Measurements from ENCODE around the gene FGGY. TPM values are rescaled to one million over a fixed set of nuclear protein-coding genes. Genes with fewer than 3 reads are reported as not detected.

The FGGY gene
- total RNA-seq, 4 donors from 2014 or later, result 24.9 to 35.9 (median 30.5) TPM

DNA sequence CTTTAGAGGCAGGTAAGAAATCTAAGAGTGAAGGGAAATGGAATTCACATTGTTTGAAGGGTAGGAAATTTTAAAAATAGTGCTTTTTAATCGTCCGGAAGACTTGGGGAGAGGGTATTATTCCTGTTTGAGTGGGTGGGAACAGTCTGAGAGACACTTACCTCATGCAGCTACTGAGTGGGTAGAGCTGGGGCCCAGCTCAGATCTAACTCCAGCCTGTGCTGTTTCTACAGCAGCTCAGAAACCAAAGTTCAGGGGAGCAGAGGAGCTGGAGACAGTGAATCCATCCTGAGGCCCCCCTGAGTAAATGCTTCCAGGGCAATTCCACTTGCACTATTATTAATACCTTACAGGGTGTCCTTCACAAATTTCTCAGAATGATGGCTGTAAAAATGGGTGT, 63.8 kb downstream of the FGGY start:
- no peaks in the 10 kb centered on the region for H3K36me3 ChIP-seq
- no peak overlapping the region for H3K4me3 ChIP-seq
- H3K4me1 ChIP-seq, result peaks cover 12 to 15% of the 10 kb centered on the region in 2 donors
- ATAC-seq (no peak), DNase-seq (no peak)
- no peaks in the 10 kb centered on the region for H3K27me3 ChIP-seq
- in situ Hi-C loops (cut with MboI; ENCODE audit: low sequenced_read_pairs in 4 of 4), result no loop called here
- TF ChIP-seq, protein P1, sequence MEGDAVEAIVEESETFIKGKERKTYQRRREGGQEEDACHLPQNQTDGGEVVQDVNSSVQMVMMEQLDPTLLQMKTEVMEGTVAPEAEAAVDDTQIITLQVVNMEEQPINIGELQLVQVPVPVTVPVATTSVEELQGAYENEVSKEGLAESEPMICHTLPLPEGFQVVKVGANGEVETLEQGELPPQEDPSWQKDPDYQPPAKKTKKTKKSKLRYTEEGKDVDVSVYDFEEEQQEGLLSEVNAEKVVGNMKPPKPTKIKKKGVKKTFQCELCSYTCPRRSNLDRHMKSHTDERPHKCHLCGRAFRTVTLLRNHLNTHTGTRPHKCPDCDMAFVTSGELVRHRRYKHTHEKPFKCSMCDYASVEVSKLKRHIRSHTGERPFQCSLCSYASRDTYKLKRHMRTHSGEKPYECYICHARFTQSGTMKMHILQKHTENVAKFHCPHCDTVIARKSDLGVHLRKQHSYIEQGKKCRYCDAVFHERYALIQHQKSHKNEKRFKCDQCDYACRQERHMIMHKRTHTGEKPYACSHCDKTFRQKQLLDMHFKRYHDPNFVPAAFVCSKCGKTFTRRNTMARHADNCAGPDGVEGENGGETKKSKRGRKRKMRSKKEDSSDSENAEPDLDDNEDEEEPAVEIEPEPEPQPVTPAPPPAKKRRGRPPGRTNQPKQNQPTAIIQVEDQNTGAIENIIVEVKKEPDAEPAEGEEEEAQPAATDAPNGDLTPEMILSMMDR (IDR thresholded peaks at IDR 0.05 in 4 of 5, conservative IDR thresholded peaks at IDR 0.05 in 1 of 5), result no peak
- no peak for TF ChIP-seq POLR2A (IDR thresholded peaks at IDR 0.05)
- no peaks in the 10 kb centered on the region for H3K9me3 ChIP-seq
- intact Hi-C loops (cut with DNase I; ENCODE audit: low total_unique reads), result no loop called here
- H3K27ac ChIP-seq, result peak overlapping the region in 2 of 4 donors; percentile 21 to 28

DNA sequence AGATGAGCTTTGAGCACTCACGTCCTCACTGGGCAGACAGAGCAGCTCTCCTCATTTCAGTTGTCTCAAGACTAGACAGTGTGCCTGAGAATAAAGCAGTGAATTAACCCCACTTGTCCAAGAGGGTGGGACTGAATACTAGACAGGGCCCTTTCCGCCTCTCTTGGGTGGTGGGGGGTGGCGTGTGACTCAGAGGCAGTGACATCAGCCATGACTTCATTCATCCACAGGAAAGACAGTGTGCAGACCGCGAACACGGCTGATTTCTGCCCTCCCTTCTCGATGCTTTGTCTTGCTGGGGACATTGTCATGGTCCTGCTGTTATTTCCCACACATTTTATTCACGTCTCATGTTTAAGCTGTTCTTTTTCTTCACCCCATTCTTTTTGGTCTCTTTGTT, 64.9 kb downstream of the FGGY start:
- DNase-seq (no peak), ATAC-seq (no peak)

DNA sequence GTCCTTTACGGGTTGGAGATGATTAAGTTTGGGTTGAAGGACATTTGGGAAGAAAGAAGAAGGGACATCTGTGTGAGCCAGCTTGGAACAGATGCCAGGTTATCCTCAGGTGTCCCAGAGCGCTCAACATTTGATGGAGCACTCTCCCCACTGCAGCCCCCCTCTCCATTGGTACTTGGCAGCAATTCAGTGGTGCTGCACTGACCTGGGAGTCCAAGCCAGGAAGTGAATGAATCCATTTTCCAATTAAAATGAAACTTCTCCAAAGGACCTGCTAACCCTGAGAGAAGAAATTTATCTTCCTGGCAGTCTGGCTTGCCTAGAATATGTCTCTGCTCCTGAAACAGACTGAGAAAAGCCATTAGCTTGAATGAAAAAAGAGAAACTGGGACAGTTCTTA, 67.1 kb downstream of the FGGY start:
- no peak overlapping the region for H3K4me3 ChIP-seq
- no peaks in the 10 kb centered on the region for H3K9me3 ChIP-seq
- DNase-seq, result no peak
- no peak for TF ChIP-seq POLR2A (IDR thresholded peaks at IDR 0.05)
- H3K36me3 ChIP-seq, result no peaks in the 10 kb centered on the region
- H3K4me1 ChIP-seq, result peaks cover 26 to 31% of the 10 kb centered on the region in 2 donors
- no peak for ATAC-seq
- H3K27me3 ChIP-seq, result no peaks in the 10 kb centered on the region
- in situ Hi-C loops (cut with MboI; ENCODE audit: low sequenced_read_pairs in 4 of 4) (no loop called here), intact Hi-C loops (cut with DNase I; ENCODE audit: low total_unique reads) (no loop called here)
- H3K27ac ChIP-seq, result no peak overlapping the region

More for the DNA sequence above, 64.9 kb downstream of the FGGY start:
- H3K27ac ChIP-seq, result no peak overlapping the region
- H3K27me3 ChIP-seq, result no peaks in the 10 kb centered on the region
- peaks cover 14 to 15% of the 10 kb centered on the region in 2 donors for H3K4me1 ChIP-seq
- in situ Hi-C loops (cut with MboI; ENCODE audit: low sequenced_read_pairs in 4 of 4) (no loop called here), intact Hi-C loops (cut with DNase I; ENCODE audit: low total_unique reads) (no loop called here)
- TF ChIP-seq, protein P1 (IDR thresholded peaks at IDR 0.05 in 4 of 5, conservative IDR thresholded peaks at IDR 0.05 in 1 of 5), result no peak
- TF ChIP-seq POLR2A (IDR thresholded peaks at IDR 0.05), result no peak
- H3K36me3 ChIP-seq, result no peaks in the 10 kb centered on the region
- no peak overlapping the region for H3K4me3 ChIP-seq
- no peaks in the 10 kb centered on the region for H3K9me3 ChIP-seq

DNA sequence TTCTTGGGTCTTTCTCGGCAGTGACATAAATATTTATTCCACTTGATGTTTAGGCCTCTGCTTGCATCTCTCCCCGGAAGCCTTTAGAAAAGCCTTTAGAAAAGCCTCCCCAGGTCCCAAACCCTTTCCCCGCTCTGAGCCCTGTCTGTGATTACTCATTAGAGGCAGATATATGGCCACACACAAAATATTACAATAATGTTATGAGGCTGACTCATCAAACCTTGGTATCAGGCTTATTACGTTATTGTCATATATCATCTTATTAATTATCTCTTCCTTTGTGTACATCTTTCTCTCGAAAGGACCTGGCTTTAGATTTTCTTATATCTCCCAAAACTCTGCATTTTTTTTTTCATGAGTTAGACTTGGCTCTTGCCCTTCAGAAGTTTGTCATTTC, 69.5 kb downstream of the FGGY start:
- in situ Hi-C loops (cut with MboI; ENCODE audit: low sequenced_read_pairs in 4 of 4) (no loop called here), intact Hi-C loops (cut with DNase I; ENCODE audit: low total_unique reads) (no loop called here)
- Histone ChIP-seq H3K27me3 (no peaks in the 10 kb centered on the region), H3K4me1 (peaks cover 12 to 19% of the 10 kb centered on the region in 2 donors), H3K36me3 (no peaks in the 10 kb centered on the region), H3K27ac (peak overlapping the region in 3 of 4 donors; percentile 55 to 70 (median 67)), H3K9me3 (no peaks in the 10 kb centered on the region), H3K4me3 (no peak overlapping the region)
- DNase-seq (no peak), ATAC-seq (no peak)
- no peak for TF ChIP-seq POLR2A (IDR thresholded peaks at IDR 0.05)
- TF ChIP-seq, protein P1 (IDR thresholded peaks at IDR 0.05 in 4 of 5, conservative IDR thresholded peaks at IDR 0.05 in 1 of 5), result no peak

DNA sequence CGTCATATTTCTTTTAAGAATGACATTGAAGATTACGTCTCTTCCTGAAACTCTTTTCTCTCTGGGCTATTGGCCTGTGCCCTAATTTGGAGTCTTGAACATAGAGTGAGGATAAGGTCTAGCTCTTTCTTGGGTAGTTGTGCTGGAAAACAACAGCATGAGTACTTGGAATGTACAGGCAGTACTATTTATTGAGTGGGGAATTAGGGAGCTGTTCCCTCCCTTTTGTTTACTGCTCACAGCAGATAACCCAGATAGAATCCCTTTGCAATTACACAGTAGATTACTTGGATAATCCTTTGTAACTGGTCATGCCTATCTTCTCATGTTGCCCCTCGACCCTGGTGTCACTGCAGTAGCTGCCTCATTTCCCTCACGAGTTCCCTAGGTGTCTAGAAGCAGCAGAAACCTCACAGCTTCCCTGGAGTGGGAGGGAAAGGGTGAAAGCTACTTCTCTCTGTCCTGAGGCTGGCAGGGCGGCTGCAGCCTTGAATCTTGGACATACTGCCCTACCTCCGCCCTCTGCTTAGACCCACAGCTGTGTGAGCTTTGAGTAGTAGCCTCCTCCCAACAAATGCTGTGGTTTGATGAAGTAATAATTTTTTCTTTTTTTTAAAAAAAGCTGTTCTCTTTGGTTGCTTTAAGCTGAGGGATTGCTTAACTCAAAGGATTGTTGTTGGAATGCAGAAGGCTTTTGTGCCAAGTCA, 70.6 kb downstream of the FGGY start:
- peak overlapping the region; percentile 43 to 70 (median 61) for H3K27ac ChIP-seq
- in situ Hi-C loops (cut with MboI; ENCODE audit: low sequenced_read_pairs in 4 of 4) (no loop called here), intact Hi-C loops (cut with DNase I; ENCODE audit: low total_unique reads) (no loop called here)
- ATAC-seq (peak; percentile 76 to 82), DNase-seq (peak; percentile 52 to 74)
- H3K9me3 ChIP-seq, result no peaks in the 10 kb centered on the region
- no peaks in the 10 kb centered on the region for H3K27me3 ChIP-seq
- H3K4me3 ChIP-seq, result no peak overlapping the region
- H3K36me3 ChIP-seq, result no peaks in the 10 kb centered on the region
- TF ChIP-seq, protein P1 (IDR thresholded peaks at IDR 0.05 in 4 of 5, conservative IDR thresholded peaks at IDR 0.05 in 1 of 5), result no peak
- peak in 1 of 2 donors; percentile 10 for TF ChIP-seq POLR2A (IDR thresholded peaks at IDR 0.05)
- H3K4me1 ChIP-seq, result peaks cover 12 to 19% of the 10 kb centered on the region in 2 donors
